Endodermal cell (in vitro differentiated cells): ENCODE measurements around the gene SPOCK1. TPM values are rescaled to one million over a fixed set of nuclear protein-coding genes. Genes with fewer than 3 reads are reported as not detected.

Experiments
- DNase-seq: peaks from one replicate; pipeline ENCODE4 v3.0.0-alpha.2; 2017
- H3K27ac ChIP-seq: 2 replicates; pipeline ENCODE4 v1.5.1; 2013; ENCODE audit warnings: mild to moderate bottlenecking, low read depth, low read length, moderate library complexity
- H3K27me3 ChIP-seq: 2 replicates; pipeline ENCODE4 v1.6.1; 2013; ENCODE audit warnings: mild to moderate bottlenecking, low read length, moderate library complexity; ENCODE audit not compliant: insufficient read depth, control insufficient read depth, poor library complexity, severe bottlenecking
- H3K36me3 ChIP-seq: 2 replicates; pipeline ENCODE4 v1.7.0; 2013; ENCODE audit warnings: mild to moderate bottlenecking, low read length, moderate library complexity; ENCODE audit not compliant: control insufficient read depth, insufficient read depth
- H3K4me1 ChIP-seq: one replicate; pipeline ENCODE4 v1.7.0; 2013; ENCODE audit warnings: low read length; ENCODE audit not compliant: control insufficient read depth, insufficient read depth
- H3K4me3 ChIP-seq: 2 replicates; pipeline ENCODE4 v1.5.1; 2013; ENCODE audit warnings: mild to moderate bottlenecking, low read length, moderate library complexity
- H3K9ac ChIP-seq: 2 replicates; pipeline ENCODE4 v1.6.1; 2013; ENCODE audit warnings: mild to moderate bottlenecking, low read length, moderate library complexity; ENCODE audit not compliant: poor library complexity, severe bottlenecking; ENCODE audit errors: extremely low read depth
- H3K9me3 ChIP-seq: 2 replicates; pipeline ENCODE4 v1.6.1; 2013; ENCODE audit warnings: mild to moderate bottlenecking, low read length, moderate library complexity; ENCODE audit not compliant: control insufficient read depth
- H3K27ac Mint-ChIP-seq: 2 replicates; pipeline ENCODE4 v1.8.0; 2020; ENCODE audit warnings: mixed read lengths
- H3K27me3 Mint-ChIP-seq: 2 replicates; pipeline ENCODE4 v1.8.0; 2021; ENCODE audit warnings: mild to moderate bottlenecking, mixed read lengths; ENCODE audit not compliant: insufficient read depth
- H3K36me3 Mint-ChIP-seq: 2 replicates; pipeline ENCODE4 v1.8.0; 2020; ENCODE audit warnings: low read depth, mixed read lengths
- H3K4me1 Mint-ChIP-seq: 2 replicates; pipeline ENCODE4 v1.8.0; 2020; ENCODE audit warnings: mixed read lengths
- H3K4me3 Mint-ChIP-seq: 2 replicates; pipeline ENCODE4 v1.8.0; 2020; ENCODE audit warnings: mild to moderate bottlenecking, moderate library complexity, mixed read lengths
- H3K9me3 Mint-ChIP-seq: 2 replicates; pipeline ENCODE4 v1.8.0; 2020; ENCODE audit warnings: mild to moderate bottlenecking, mixed read lengths
- CTCF ChIP-seq: fragments of 200-600 bp; sonication (generic); conservative IDR thresholded peaks from 2 replicates; pipeline ENCODE4 v1.5.0; 2021; ENCODE audit warnings: antibody characterized with exemption, mild to moderate bottlenecking
- WGBS, 2 experiments: methylation state at CpG; one replicate each; pipeline versions ENCODE4 v1.1.5 to v1.1.7; 2013; ENCODE audit warnings: missing lambda C conversion rate in 2 of 2, mixed read lengths in 1 of 2; ENCODE audit not compliant: insufficient coverage in 1 of 2, insufficient read length in 1 of 2; 5-methylcytosine and 5-hydroxymethylcytosine counted together
- total RNA-seq, 2 donors: library from RNA; stranded (reverse); fragmentation: NEBNext Ultra II Directional in 1 of 2; extraction: Animal tissue kit (Norgen Biotek cat#: 25700) in 1 of 2; gene quantifications; 2 replicates in 1 of 2; 3 replicates in 1 of 2; pipeline ENCODE4 v1.2.1, GENCODE V29; 2021

The SPOCK1 gene
- total RNA-seq, 2 donors from 2014 or later = 25.8 to 39.8 TPM

- H3K27ac ChIP-seq = no peak overlapping the region
- no peaks in the 10 kb centered on the region for H3K9me3 ChIP-seq
- Mint-ChIP-seq H3K27ac (no peak overlapping the region), H3K27me3 (no peaks in the 10 kb centered on the region), H3K4me1 (peaks cover 58% of the 10 kb centered on the region), H3K4me3 (no peak overlapping the region), H3K9me3 (no peaks in the 10 kb centered on the region), H3K36me3 (no peaks in the 10 kb centered on the region)
- H3K27me3 ChIP-seq = no peaks in the 10 kb centered on the region
- TF ChIP-seq CTCF = no peak
- no peaks in the 10 kb centered on the region for H3K36me3 ChIP-seq
- no peak for DNase-seq
- 95 to 100% methylated on average over 2 of the region's 2 CpGs for WGBS, 2 experiments
- no peak overlapping the region for H3K4me3 ChIP-seq
- H3K9ac ChIP-seq = no peak overlapping the region
- peaks cover 10% of the 10 kb centered on the region for H3K4me1 ChIP-seq
Measured at GRCh38 chr5:137176609-137177008, 322.5 kb downstream of the SPOCK1 start.

- no peaks in the 10 kb centered on the region for H3K27me3 Mint-ChIP-seq
- DNase-seq = no peak
- no peak overlapping the region for H3K9ac ChIP-seq
- TF ChIP-seq CTCF = no peak
- H3K9me3 Mint-ChIP-seq = no peaks in the 10 kb centered on the region
- H3K4me1 Mint-ChIP-seq = peaks cover 56% of the 10 kb centered on the region
- no peak overlapping the region for H3K4me3 ChIP-seq
- H3K4me1 ChIP-seq = peaks cover 10% of the 10 kb centered on the region
- H3K36me3 Mint-ChIP-seq = no peaks in the 10 kb centered on the region
- no peak overlapping the region for H3K27ac ChIP-seq
- H3K4me3 Mint-ChIP-seq = no peak overlapping the region
- no peak overlapping the region for H3K27ac Mint-ChIP-seq
- no peaks in the 10 kb centered on the region for H3K27me3 ChIP-seq
- no peaks in the 10 kb centered on the region for H3K9me3 ChIP-seq
- WGBS, 2 experiments = 82 to 97% methylated on average over 2 of the region's 2 CpGs
- no peaks in the 10 kb centered on the region for H3K36me3 ChIP-seq
Measured at GRCh38 chr5:137176126-137176525, 323.0 kb downstream of the SPOCK1 start.

- H3K4me1 ChIP-seq = peaks cover 9% of the 10 kb centered on the region
- H3K27me3 ChIP-seq = no peaks in the 10 kb centered on the region
- Mint-ChIP-seq H3K27ac (no peak overlapping the region), H3K36me3 (no peaks in the 10 kb centered on the region), H3K4me1 (peaks cover 48% of the 10 kb centered on the region), H3K4me3 (no peak overlapping the region), H3K27me3 (no peaks in the 10 kb centered on the region), H3K9me3 (no peaks in the 10 kb centered on the region)
- TF ChIP-seq CTCF = no peak
- 90 to 100% methylated on average over 3 of the region's 3 CpGs for WGBS, 2 experiments
- no peaks in the 10 kb centered on the region for H3K9me3 ChIP-seq
- no peak overlapping the region for H3K9ac ChIP-seq
- H3K4me3 ChIP-seq = no peak overlapping the region
- DNase-seq = no peak
- no peaks in the 10 kb centered on the region for H3K36me3 ChIP-seq
- no peak overlapping the region for H3K27ac ChIP-seq
Measured at GRCh38 chr5:137174196-137174595, 324.9 kb downstream of the SPOCK1 start.
